Measurements from ENCODE around the gene ANAPC10.

- TF ChIP-seq CTCF (IDR thresholded peaks at IDR 0.05) (no peak), POLR2AphosphoS5 (IDR thresholded peaks at IDR 0.05; ENCODE audit: low read depth, low read length) (no peak)
Observed at GRCh38 chr4:145055533-145056257, 42.3 kb downstream of the ANAPC10 start.
